Psoas muscle (tissue), 8 donors: ENCODE results near the gene MESP2. TPM values are rescaled to one million over a fixed set of nuclear protein-coding genes. Genes with fewer than 3 reads are reported as not detected.

ENCODE experiments used
- ATAC-seq, 4 donors: fragments of 200-7000 bp; cut with Tn5 transposase; one replicate each; pipeline ENCODE4 v1.9.1; 2020; ENCODE audit warnings: moderate library complexity in 3 of 4, mild to moderate bottlenecking in 2 of 4
- DNase-seq, 2 donors: peaks; one replicate each; pipeline ENCODE4 v3.0.0-alpha.2; 2020
- H3K27ac ChIP-seq: fragments of 200-600 bp; one replicate; pipeline ENCODE4 v1.8.0; 2022
- H3K27me3 ChIP-seq, 3 donors: fragments of 200-600 bp in 1 of 3; one replicate each; pipeline versions ENCODE4 v1.6.1 to v1.8.0; 2013 to 2022; ENCODE audit warnings: low read length in 2 of 3, mild to moderate bottlenecking in 2 of 3, moderate library complexity in 1 of 3; ENCODE audit not compliant: insufficient read depth in 3 of 3
- H3K36me3 ChIP-seq, 2 donors: fragments of 200-600 bp in 1 of 2; one replicate each; pipeline versions ENCODE4 v1.6.1 to v1.8.0; 2013 to 2022; ENCODE audit warnings: low read depth in 1 of 2, mild to moderate bottlenecking in 1 of 2, moderate library complexity in 1 of 2; ENCODE audit not compliant: insufficient read depth in 1 of 2
- H3K4me1 ChIP-seq: fragments of 200-600 bp; one replicate; pipeline ENCODE4 v1.8.0; 2022
- H3K4me3 ChIP-seq: fragments of 200-600 bp; one replicate; pipeline ENCODE4 v1.8.0; 2022; ENCODE audit warnings: mild to moderate bottlenecking
- H3K9me3 ChIP-seq: fragments of 200-600 bp; one replicate; pipeline ENCODE4 v1.8.0; 2022
- WGBS, 3 donors: extraction: QIAGEN DNeasy Blood & Tissue Kit; methylation state at CpG; one replicate each; pipeline versions ENCODE4 v1.1.6 to v1.1.7; 2013; 5-methylcytosine and 5-hydroxymethylcytosine counted together
- intact Hi-C, 2 donors: fragments of 100-400 bp; cut with DNase I; formaldehyde crosslinking; loops; one replicate each; pipeline versions ENCODE4 v1.11.0 to v1.14.2; 2022
- polyA plus RNA-seq, 3 donors: library from polyadenylated mRNA; stranded (reverse); fragments of 200-250 nt; gene quantifications; one replicate each; pipeline ENCODE4 v1.2.3, GENCODE V29; 2013
- total RNA-seq, 4 donors: library from RNA; stranded (reverse); fragmentation: NEBNext Ultra II Directional in 2 of 4; extraction: Animal tissue kit (Norgen Biotek cat#: 25700) in 2 of 4; gene quantifications; one replicate each; pipeline versions ENCODE4 v1.2.1 to v1.2.4, GENCODE V29; 2021 to 2023
- TF ChIP-seq, protein P1 (sequence below): fragments of 200-600 bp; IDR thresholded peaks from one replicate; pipeline ENCODE4 v1.8.0; 2022; ENCODE audit warnings: antibody characterized with exemption
- donor health status: healthy with polysubstance abuse.
- donor health status: DM: no; HTN: no; CAD: no; lungs with moderate emphysema.
- donor health status: Bipolar disorder and iron deficiency.
- donor health status: healthy.
- donor health status: DM: yes; HTN: yes; CAD: no.
- donor health status: DM: no; HTN: no; CAD: no.
- donor health status: DM: no; HTN: no; CAD: no.
- donor health status: DM: yes; HTN: yes; CAD: no.

Gene MESP2
- total and polyA plus RNA-seq, 7 donors = 0.17 to 0.38 (median 0.20) TPM; not detected in 4

DNA sequence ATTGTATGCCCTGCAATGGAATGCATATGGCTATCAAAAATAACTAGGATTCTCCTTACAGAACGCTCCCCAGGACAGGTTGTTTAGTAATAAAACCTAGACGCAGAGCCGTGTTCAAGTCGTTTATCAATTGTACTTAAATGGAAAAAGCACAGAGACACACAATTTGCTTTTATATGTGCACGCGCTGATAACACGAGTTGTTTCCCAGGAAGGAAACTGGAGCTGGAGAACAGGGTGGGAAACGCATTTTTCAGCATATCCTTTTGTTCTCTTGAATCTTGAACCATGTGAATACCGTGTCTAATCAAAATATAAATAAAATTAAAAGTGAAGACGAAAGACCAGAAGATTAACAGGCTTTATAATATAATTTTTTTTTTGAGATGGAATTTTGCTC, 42.2 kb downstream of the MESP2 start:
- no peak for ATAC-seq
- WGBS, 3 donors = 46 to 49% (median 49%) methylated on average over 10 of the region's 10 CpGs
- Histone ChIP-seq H3K27me3 (peaks cover 0 to 64% (median 9%) of the 10 kb centered on the region in 3 donors), H3K4me1 (no peaks in the 10 kb centered on the region), H3K36me3 (no peaks in the 10 kb centered on the region), H3K27ac (no peak overlapping the region), H3K4me3 (no peak overlapping the region), H3K9me3 (no peaks in the 10 kb centered on the region)
- DNase-seq = no peak
- intact Hi-C loops = no loop called here
- TF ChIP-seq, protein P1, sequence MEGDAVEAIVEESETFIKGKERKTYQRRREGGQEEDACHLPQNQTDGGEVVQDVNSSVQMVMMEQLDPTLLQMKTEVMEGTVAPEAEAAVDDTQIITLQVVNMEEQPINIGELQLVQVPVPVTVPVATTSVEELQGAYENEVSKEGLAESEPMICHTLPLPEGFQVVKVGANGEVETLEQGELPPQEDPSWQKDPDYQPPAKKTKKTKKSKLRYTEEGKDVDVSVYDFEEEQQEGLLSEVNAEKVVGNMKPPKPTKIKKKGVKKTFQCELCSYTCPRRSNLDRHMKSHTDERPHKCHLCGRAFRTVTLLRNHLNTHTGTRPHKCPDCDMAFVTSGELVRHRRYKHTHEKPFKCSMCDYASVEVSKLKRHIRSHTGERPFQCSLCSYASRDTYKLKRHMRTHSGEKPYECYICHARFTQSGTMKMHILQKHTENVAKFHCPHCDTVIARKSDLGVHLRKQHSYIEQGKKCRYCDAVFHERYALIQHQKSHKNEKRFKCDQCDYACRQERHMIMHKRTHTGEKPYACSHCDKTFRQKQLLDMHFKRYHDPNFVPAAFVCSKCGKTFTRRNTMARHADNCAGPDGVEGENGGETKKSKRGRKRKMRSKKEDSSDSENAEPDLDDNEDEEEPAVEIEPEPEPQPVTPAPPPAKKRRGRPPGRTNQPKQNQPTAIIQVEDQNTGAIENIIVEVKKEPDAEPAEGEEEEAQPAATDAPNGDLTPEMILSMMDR = no peak

DNA sequence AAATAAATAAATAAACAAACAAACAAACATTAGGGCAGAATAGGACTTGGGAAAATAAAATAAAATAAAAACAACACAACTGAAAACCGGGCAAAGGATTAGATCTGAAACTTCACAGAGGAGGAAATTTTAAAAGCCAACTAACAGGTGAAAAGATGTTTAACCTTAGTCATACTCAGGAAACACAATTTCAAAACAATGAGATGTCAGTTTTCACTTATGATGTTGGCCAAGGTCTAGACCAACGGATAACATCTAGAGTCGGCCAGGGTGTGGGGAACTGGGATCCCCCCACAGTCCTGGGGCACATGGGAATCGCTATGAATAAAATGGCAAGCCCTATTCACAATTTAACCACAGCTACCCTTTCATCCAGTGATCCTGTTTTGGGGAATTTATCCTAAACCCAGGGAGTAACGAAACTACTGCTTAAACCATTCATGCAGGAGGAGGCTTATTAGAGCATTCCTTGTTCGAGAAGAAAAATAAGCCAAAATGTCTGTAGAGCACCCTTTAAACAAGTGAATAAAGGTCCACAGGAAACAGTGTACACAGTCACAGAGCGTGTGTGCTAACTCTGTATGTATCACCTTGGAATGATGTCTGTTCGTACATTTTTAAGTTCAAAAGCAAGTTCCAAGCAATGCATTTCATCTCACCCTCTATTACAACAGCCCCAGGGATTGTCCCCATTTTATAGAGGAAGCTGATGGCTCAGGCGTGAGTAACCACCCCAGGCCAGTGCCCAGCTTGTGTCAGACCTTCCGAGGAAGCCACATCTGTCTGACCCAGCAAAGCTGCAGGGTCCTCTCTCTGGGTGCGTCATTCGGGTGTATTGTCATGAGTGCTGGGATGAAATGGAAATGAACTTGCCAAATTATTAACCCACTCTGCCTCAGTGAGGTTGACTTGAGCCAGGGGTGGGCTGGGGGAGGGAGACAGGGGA, 44.8 kb downstream of the MESP2 start:
- DNase-seq (peak in 1 of 2 donors; percentile 47), ATAC-seq (peak in 2 of 4 donors; percentile 30 to 46)
- peaks cover 0 to 39% (median 3%) of the 10 kb centered on the region in 3 donors for H3K27me3 ChIP-seq
- 52 to 56% (median 52%) methylated on average over 12 of the region's 12 CpGs for WGBS, 3 donors
- intact Hi-C loops = no loop called here
- TF ChIP-seq, protein P1 = no peak
- H3K36me3 ChIP-seq = no peaks in the 10 kb centered on the region
- no peak overlapping the region for H3K4me3 ChIP-seq
- no peaks in the 10 kb centered on the region for H3K9me3 ChIP-seq
- no peak overlapping the region for H3K27ac ChIP-seq
- H3K4me1 ChIP-seq = no peaks in the 10 kb centered on the region

- no peaks in the 10 kb centered on the region for H3K4me1 ChIP-seq
- intact Hi-C loops = no loop called here
- DNase-seq = no peak
Measured at GRCh38 chr15:89822026-89822425, 45.9 kb downstream of the MESP2 start.

GRCh38 chr15:89822611-89822950, 46.4 kb downstream of the MESP2 start:
- intact Hi-C loops = no loop called here
- DNase-seq (no peak), ATAC-seq (no peak)
- Histone ChIP-seq H3K27me3 (peaks cover 0 to 26% (median 0%) of the 10 kb centered on the region in 3 donors), H3K36me3 (no peaks in the 10 kb centered on the region), H3K9me3 (no peaks in the 10 kb centered on the region), H3K4me1 (no peaks in the 10 kb centered on the region), H3K4me3 (no peak overlapping the region), H3K27ac (no peak overlapping the region)
- TF ChIP-seq, protein P1 = no peak
- 74 to 83% (median 74%) methylated on average over 5 of the region's 5 CpGs for WGBS, 3 donors

More at GRCh38 chr15:89822026-89822425, 45.9 kb downstream of the MESP2 start:
- H3K36me3 ChIP-seq = no peaks in the 10 kb centered on the region
- TF ChIP-seq, protein P1 = no peak
- no peak overlapping the region for H3K27ac ChIP-seq
- 49 to 61% (median 52%) methylated on average over 11 of the region's 11 CpGs for WGBS, 3 donors
- H3K9me3 ChIP-seq = no peaks in the 10 kb centered on the region
- no peak overlapping the region for H3K4me3 ChIP-seq
- no peak for ATAC-seq
- H3K27me3 ChIP-seq = peaks cover 0 to 29% (median 0%) of the 10 kb centered on the region in 3 donors
